Inflammatory macrophage (primary cell): ENCODE results near the gene NATD1.
"Not testable (repeated sequence)": the region's sequence is repeated elsewhere in the genome, so short reads cannot be mapped to it uniquely, and the experiment has no call there.

Experiments
- DNase-seq, 2 donors: peaks; one replicate each; pipeline ENCODE4 v3.0.0-alpha.2; 2020 to 2022

Gene NATD1

GRCh38 chr17:21243516-21244303 is 9.5 kb downstream of the NATD1 start:
- no peak for DNase-seq

GRCh38 chr17:21242780-21243515 is 10.3 kb downstream of the NATD1 start:
- DNase-seq: no peak

GRCh38 chr17:21242026-21242697 is 11.0 kb downstream of the NATD1 start:
- no peak for DNase-seq

- DNase-seq: no peak
Measured at GRCh38 chr17:21241564-21241963, 11.6 kb downstream of the NATD1 start.

- DNase-seq: no peak
Measured at GRCh38 chr17:21240369-21241055, 12.7 kb downstream of the NATD1 start.

GRCh38 chr17:21239680-21240368 is 13.4 kb downstream of the NATD1 start:
- DNase-seq: peak; percentile 36 to 45

- no peak for DNase-seq
Measured at GRCh38 chr17:21235921-21236320, 17.3 kb downstream of the NATD1 start.

- DNase-seq: no peak
Measured at GRCh38 chr17:21233581-21234347, 19.4 kb downstream of the NATD1 start.

- DNase-seq: no peak
Measured at GRCh38 chr17:21232033-21232749, 21.0 kb downstream of the NATD1 start.

- DNase-seq: no peak
Measured at GRCh38 chr17:21231533-21231932, 21.7 kb downstream of the NATD1 start.

GRCh38 chr17:21228845-21229244 is 24.4 kb downstream of the NATD1 start:
- no peak for DNase-seq

GRCh38 chr17:21228111-21228510 is 25.1 kb downstream of the NATD1 start:
- no peak for DNase-seq

GRCh38 chr17:21227277-21227676 is 25.9 kb downstream of the NATD1 start:
- DNase-seq: not testable (repeated sequence)

GRCh38 chr17:21223086-21223485 is 30.1 kb downstream of the NATD1 start:
- DNase-seq: no peak

- peak in 1 of 2 donors; percentile 9 for DNase-seq
Measured at GRCh38 chr17:21218831-21219380, 34.3 kb downstream of the NATD1 start.

GRCh38 chr17:21218101-21218500 is 35.1 kb downstream of the NATD1 start:
- peak; percentile 16 to 31 for DNase-seq

GRCh38 chr17:21217346-21217745 is 35.9 kb downstream of the NATD1 start:
- DNase-seq: no peak

- peak in 1 of 2 donors; percentile 12 for DNase-seq
Measured at GRCh38 chr17:21215935-21216334, 37.3 kb downstream of the NATD1 start.

- DNase-seq: no peak
Measured at GRCh38 chr17:21214777-21215541, 38.3 kb downstream of the NATD1 start.
